ENCODE results near the gene TTN.

TTN gene

GRCh38 chr2:178819147-178819875, 12.1 kb upstream of the TTN start:
- FAIRE-seq (no peak), DNase-seq (ENCODE audit: insufficient read length, low spot score) (no peak)

GRCh38 chr2:178811901-178812300, 4.7 kb upstream of the TTN start:
- FAIRE-seq, result no peak
- no peak for DNase-seq (ENCODE audit: insufficient read length, low spot score)

GRCh38 chr2:178811045-178811444, 3.8 kb upstream of the TTN start:
- FAIRE-seq (no peak), DNase-seq (ENCODE audit: insufficient read length, low spot score) (no peak)

- FAIRE-seq, result no peak
Observed at GRCh38 chr2:178810422-178810821, 3.2 kb upstream of the TTN start.

GRCh38 chr2:178806543-178806942, 680 bp downstream of the TTN start:
- FAIRE-seq (no peak), DNase-seq (ENCODE audit: insufficient read length, low spot score) (no peak)

More at GRCh38 chr2:178810422-178810821, 3.2 kb upstream of the TTN start:
- no peak for DNase-seq (ENCODE audit: insufficient read length, low spot score)

- no peak for DNase-seq (ENCODE audit: insufficient read length, low spot score)
- no peak for FAIRE-seq
Observed at GRCh38 chr2:178805457-178805856, 1.8 kb downstream of the TTN start.

- FAIRE-seq, result peak; percentile 88
Observed at GRCh38 chr2:178804791-178805190, 2.4 kb downstream of the TTN start.

GRCh38 chr2:178800510-178800909, 6.7 kb downstream of the TTN start:
- no peak for DNase-seq (ENCODE audit: insufficient read length, low spot score)
- FAIRE-seq, result no peak

More at GRCh38 chr2:178804791-178805190, 2.4 kb downstream of the TTN start:
- no peak for DNase-seq (ENCODE audit: insufficient read length, low spot score)

GRCh38 chr2:178799305-178799704, 7.9 kb downstream of the TTN start:
- DNase-seq (ENCODE audit: insufficient read length, low spot score) (no peak), FAIRE-seq (no peak)

GRCh38 chr2:178796079-178796677, 11.0 kb downstream of the TTN start:
- no peak for DNase-seq (ENCODE audit: insufficient read length, low spot score)
- FAIRE-seq, result no peak

GRCh38 chr2:178787934-178788333, 19.3 kb downstream of the TTN start:
- FAIRE-seq (peak; percentile 11), DNase-seq (ENCODE audit: insufficient read length, low spot score) (no peak)

GRCh38 chr2:178787155-178787554, 20.1 kb downstream of the TTN start:
- FAIRE-seq, result no peak
- no peak for DNase-seq (ENCODE audit: insufficient read length, low spot score)

GRCh38 chr2:178783889-178784288, 23.3 kb downstream of the TTN start:
- FAIRE-seq (no peak), DNase-seq (ENCODE audit: insufficient read length, low spot score) (no peak)

GRCh38 chr2:178782236-178782635, 25.0 kb downstream of the TTN start:
- DNase-seq (ENCODE audit: insufficient read length, low spot score) (no peak), FAIRE-seq (no peak)

- peak; percentile 18 for FAIRE-seq
Observed at GRCh38 chr2:178777577-178777976, 29.6 kb downstream of the TTN start.

GRCh38 chr2:178776751-178777150, 30.5 kb downstream of the TTN start:
- FAIRE-seq (no peak), DNase-seq (ENCODE audit: insufficient read length, low spot score) (no peak)

More at GRCh38 chr2:178777577-178777976, 29.6 kb downstream of the TTN start:
- DNase-seq (ENCODE audit: insufficient read length, low spot score), result no peak

GRCh38 chr2:178775975-178776374, 31.2 kb downstream of the TTN start:
- no peak for FAIRE-seq
- no peak for DNase-seq (ENCODE audit: insufficient read length, low spot score)

GRCh38 chr2:178770518-178770917, 36.7 kb downstream of the TTN start:
- no peak for FAIRE-seq
- DNase-seq (ENCODE audit: insufficient read length, low spot score), result no peak

- DNase-seq (ENCODE audit: insufficient read length, low spot score), result no peak
- FAIRE-seq, result no peak
Observed at GRCh38 chr2:178767094-178768060, 39.8 kb downstream of the TTN start.

GRCh38 chr2:178764097-178764496, 43.1 kb downstream of the TTN start:
- DNase-seq (ENCODE audit: insufficient read length, low spot score) (no peak), FAIRE-seq (no peak)

- peak; percentile 93 for FAIRE-seq
- DNase-seq (ENCODE audit: insufficient read length, low spot score), result peak; percentile 9
Observed at GRCh38 chr2:178761759-178762371, 45.4 kb downstream of the TTN start.

Measured in GM19239 (cell line).